Stimulated activated CD4-positive, alpha-beta T cell treated with anti-CD3 and anti-CD28 coated beads, Interleukin-12 subunit alpha, Interleukin-12 subunit beta, amount 100 ng/mL, for 24 hours (primary cell): Measurements from ENCODE around the gene ETV1.
"Not testable (repeated sequence)": the region's sequence is repeated elsewhere in the genome, so short reads cannot be mapped to it uniquely, and the experiment has no call there.

Source experiments
- DNase-seq, 2 experiments: peaks; one replicate each; pipeline ENCODE4 v3.0.0-alpha.2; 2020; ENCODE audit warnings: low read depth in 2 of 2

Gene ETV1

GRCh38 chr7:13932131-13932530, 57.3 kb downstream of the ETV1 start:
- DNase-seq = no peak

DNA sequence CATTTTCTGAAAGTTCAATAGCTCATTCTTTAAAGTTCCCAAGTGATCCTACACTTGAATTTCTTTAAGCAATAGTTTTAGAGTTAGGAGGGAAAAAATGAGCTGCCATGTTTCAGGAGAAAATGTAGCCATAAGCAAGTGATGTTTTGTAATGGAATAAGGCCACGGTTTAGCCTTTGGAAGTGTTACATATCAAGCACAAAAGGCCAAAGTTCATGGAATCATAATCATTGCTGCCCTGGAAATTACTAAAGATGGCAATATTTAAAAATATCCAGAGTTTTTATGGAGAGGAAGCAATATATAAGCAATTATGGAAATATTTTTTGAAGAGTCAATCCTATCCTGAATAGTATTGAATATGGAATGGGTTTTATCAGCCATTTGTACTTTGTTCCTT, 68.4 kb downstream of the ETV1 start:
- no peak for DNase-seq

- DNase-seq = no peak
These were observed 69.3 kb downstream of the ETV1 start for GRCh38 chr7:13920053-13920697.

- not testable (repeated sequence) for DNase-seq
These were observed 71.1 kb downstream of the ETV1 start for GRCh38 chr7:13918333-13918732.

- DNase-seq = not testable (repeated sequence)
These were observed 72.4 kb downstream of the ETV1 start for GRCh38 chr7:13917103-13917502.

DNA sequence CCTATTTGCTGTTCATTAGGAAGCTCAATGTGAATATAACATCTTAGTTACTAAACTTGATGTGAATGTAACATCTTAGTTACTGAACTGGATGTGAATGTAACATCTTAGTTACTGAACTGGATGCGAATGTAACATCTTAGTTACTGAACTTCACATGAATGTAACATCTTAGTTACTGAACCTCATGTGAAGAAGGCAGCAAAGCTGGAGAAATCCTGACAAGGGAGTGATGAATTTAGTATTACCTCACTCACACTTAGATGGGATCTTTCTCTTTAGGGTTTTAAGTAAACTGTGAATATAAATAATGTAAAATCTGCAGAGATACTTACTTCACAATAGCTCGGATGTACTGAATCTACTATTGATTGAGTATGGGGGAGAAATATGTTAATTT, 73.6 kb downstream of the ETV1 start:
- DNase-seq = no peak

- no peak for DNase-seq
These were observed 76.7 kb downstream of the ETV1 start for GRCh38 chr7:13912715-13913278.

- no peak for DNase-seq
These were observed 77.6 kb downstream of the ETV1 start for GRCh38 chr7:13911909-13912308.

GRCh38 chr7:13910805-13911551, 78.5 kb downstream of the ETV1 start:
- no peak for DNase-seq

DNA sequence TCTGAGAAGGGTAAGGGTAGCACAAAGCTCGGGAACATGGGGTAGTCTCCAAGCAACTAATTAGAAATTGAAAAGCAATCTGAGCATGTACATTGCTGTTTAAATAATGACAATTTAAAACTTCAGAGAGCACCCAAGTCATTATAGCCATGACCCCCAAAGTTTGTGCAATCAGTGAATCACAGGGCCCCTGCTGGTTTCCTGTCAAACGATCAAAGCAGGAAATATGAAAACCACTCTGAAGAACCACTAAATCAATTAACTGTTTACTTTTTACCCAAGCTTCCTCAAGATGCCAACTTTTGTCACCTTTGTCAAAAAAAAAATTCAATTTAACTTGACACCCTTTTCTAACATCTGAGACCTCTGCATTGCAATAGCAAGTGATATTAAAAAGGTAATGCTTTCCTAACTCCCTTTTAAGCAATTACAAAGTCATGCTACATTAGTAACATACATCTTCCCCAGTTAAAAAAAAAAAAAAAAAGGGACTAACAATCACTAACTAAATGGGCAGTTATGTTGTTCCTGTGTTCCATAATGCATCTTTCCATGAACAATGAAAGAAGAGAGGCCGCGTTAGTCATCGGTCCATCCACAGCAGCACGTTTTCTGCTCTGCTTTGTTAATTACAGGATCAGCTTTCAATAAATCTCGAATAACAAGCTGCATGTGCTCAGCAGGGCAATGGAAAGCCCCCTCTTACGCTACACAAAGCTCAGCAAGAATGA, 80.6 kb downstream of the ETV1 start:
- DNase-seq = no peak

- DNase-seq = no peak
These were observed 81.6 kb downstream of the ETV1 start for GRCh38 chr7:13907831-13908230.

- DNase-seq = no peak
These were observed 84.8 kb downstream of the ETV1 start for GRCh38 chr7:13904689-13905088.

GRCh38 chr7:13904007-13904406, 85.5 kb downstream of the ETV1 start:
- no peak for DNase-seq

GRCh38 chr7:13901577-13901976, 87.9 kb downstream of the ETV1 start:
- DNase-seq = no peak

DNA sequence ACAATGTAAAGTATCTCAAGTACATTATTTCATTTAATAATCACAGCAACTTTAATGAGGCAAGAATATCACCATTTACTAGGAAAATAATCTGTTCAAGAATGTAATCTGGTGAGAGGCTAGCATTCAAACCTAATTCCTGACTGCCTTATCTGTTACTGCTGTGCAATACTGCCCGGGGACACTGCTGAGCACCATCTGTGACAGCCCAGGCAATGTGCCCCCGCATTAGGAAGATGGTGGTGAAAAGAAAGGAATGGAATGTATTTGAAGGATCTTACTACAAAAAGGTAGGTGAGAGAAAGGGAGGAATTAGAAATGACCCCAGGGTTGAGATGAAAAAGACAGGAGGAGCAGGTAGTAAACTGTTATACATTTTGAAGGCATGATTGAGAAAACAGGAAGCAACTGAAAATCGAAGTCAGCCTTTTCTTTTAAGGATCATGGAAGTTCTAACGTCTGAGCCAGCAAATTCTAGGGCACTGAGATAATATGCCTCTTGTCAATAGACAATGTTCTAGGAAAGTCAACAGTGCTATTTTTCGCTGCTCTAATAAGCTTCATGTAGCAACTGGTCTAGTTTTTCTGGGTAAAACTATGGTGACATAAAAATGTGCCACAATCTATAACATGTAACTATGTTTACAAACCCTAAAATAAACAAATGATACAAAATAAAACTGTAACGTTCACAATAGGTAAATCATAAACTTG, 90.4 kb downstream of the ETV1 start:
- DNase-seq = no peak

- no peak for DNase-seq
These were observed 91.6 kb downstream of the ETV1 start for GRCh38 chr7:13897819-13898218.

GRCh38 chr7:13894954-13895353, 94.5 kb downstream of the ETV1 start:
- DNase-seq = no peak

DNA sequence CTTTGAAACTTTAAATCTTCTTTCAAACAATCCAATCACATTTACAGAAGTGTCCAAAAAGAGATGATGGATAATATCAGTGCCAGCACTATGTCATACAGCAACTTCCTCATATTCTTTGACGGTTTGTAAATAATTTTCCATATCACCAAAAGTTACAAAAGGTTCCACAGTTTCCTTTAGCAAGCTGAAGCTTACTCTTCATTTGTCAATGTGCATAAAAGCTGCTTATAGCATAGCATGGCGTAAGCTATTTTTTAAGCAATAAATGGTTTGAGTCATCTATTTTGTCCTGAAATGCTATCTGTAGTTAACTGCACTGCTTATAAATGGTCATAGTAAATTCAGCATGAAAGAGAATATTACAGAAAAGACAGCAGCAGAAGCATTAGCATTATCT, 95.1 kb downstream of the ETV1 start:
- DNase-seq = no peak

DNA sequence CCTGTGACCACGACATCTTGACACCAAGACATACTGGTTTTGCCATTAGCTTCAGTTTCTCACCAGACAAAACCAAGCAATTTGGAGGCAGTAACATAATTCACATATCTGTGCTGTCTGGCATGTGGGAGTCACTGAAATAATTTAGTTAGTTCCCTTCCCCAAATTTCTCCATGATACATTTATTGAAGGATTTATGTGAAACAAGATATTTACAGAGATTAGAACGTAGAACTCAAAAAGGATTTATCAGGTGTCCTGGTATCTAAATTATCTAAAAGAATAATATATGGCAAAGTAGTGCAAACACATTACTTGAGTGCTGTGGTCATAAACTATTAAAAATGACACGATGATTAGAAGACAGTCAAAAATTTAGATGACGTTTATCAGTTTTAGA, 98.7 kb downstream of the ETV1 start:
- DNase-seq = no peak

- DNase-seq = no peak
These were observed 103.1 kb downstream of the ETV1 start for GRCh38 chr7:13886356-13886755.

DNA sequence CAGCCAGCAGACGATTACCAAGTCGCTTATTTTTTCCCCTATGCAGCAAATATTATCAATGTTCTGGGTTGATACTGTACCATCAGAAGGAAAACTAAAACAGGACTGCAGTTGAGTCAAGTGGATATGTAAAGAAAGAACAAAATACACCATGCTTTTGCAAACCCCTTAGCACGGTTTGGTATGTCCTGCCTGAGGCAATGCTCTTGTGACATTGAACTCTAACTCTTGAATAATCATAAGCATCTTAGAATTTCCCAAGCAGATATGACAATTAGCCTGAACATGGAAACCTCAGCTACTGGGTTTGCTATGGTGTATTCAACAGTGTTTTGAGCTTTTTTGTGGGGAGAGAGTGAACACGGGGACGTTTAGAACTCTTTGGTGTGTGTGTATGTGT, 107.4 kb downstream of the ETV1 start:
- DNase-seq = no peak

DNA sequence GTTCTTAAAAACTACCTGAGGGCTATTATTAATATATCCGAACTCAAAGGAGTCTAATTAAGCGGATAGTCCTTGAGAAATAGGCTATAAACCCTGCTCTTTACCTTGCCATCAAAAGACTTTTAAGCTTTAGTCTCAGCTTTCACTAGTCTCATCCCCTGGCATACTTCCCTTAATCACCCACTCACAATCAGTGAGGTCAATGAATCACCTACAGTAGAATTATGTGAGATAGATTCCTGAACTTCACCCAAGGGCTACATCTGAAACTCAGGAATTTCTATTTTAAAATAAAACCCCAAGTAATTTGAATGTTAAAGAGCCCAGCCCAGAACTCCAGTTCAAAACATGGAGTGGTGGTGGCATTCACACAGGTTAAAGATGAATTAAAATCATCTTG, 108.7 kb downstream of the ETV1 start:
- DNase-seq = no peak
